Activated naive CD4-positive, alpha-beta T cell treated with anti-CD3 and anti-CD28 coated beads, Interleukin-2, amount 50 U/mL, for 24 hours (primary cell): Measurements from ENCODE around the gene NFIC.
"Not testable (repeated sequence)": the region's sequence is repeated elsewhere in the genome, so short reads cannot be mapped to it uniquely, and the experiment has no call there.

Experiments
- H3K27ac Mint-ChIP-seq: one replicate; pipeline ENCODE4 v1.8.0; 2021; ENCODE audit warnings: mild to moderate bottlenecking, mixed read lengths
- H3K27me3 Mint-ChIP-seq: one replicate; pipeline ENCODE4 v1.8.0; 2021; ENCODE audit warnings: mixed read lengths
- H3K36me3 Mint-ChIP-seq: one replicate; pipeline ENCODE4 v1.8.0; 2021; ENCODE audit warnings: mixed read lengths
- H3K4me1 Mint-ChIP-seq: one replicate; pipeline ENCODE4 v1.8.0; 2021; ENCODE audit warnings: mixed read lengths
- H3K4me3 Mint-ChIP-seq: one replicate; pipeline ENCODE4 v1.8.0; 2021; ENCODE audit warnings: mild to moderate bottlenecking, mixed read lengths
- H3K9me3 Mint-ChIP-seq: one replicate; pipeline ENCODE4 v1.8.0; 2021; ENCODE audit warnings: mixed read lengths

The NFIC gene

DNA sequence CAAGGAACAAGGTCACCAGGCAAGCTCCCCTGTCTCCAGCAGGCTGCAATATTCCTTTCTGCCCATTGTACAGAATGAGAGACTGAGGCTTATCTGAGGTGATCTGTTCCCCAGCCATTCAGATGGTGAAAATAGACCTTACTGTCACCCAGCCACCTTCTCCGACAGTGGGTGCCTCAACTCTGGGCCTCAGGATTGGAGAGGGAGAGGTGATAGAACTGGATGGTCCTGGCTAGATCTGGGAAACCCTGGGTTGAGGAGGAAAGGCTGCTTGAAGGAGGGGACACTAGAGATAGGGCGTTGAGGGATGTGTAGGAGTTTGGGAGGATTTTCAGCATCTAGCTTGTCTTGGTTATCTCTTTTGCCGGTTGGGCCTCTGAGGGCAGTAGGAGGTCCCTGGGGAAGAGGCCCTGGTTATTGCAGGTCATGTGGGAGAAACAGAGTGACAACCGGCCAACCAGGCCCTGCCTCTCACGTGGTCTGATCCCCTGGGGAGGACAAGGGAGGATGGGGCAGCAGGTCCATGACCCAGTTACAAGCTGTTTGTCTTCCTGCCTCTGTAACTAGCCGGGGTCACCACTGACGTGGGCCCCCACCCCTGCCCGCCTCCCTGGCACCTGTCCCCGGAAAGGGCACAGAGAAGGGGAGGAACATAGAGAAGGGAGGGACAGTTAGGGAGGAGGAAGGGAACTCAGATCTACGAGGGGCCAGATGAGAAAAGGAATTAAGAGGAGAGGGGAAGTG lies 8.2 kb downstream of the NFIC start:
- Mint-ChIP-seq H3K4me3 (no peak overlapping the region), H3K27ac (no peak overlapping the region), H3K9me3 (no peaks in the 10 kb centered on the region)

GRCh38 chr19:3375221-3376090 lies 9.1 kb downstream of the NFIC start:
- Mint-ChIP-seq H3K4me3 (no peak overlapping the region), H3K27ac (no peak overlapping the region), H3K4me1 (peaks cover 13% of the 10 kb centered on the region), H3K9me3 (no peaks in the 10 kb centered on the region), H3K36me3 (no peaks in the 10 kb centered on the region), H3K27me3 (no peaks in the 10 kb centered on the region)

More for the DNA sequence above, 8.2 kb downstream of the NFIC start:
- H3K4me1 Mint-ChIP-seq = peaks cover 21% of the 10 kb centered on the region
- H3K36me3 Mint-ChIP-seq = no peaks in the 10 kb centered on the region
- H3K27me3 Mint-ChIP-seq = no peaks in the 10 kb centered on the region

GRCh38 chr19:3376091-3376455 lies 9.7 kb downstream of the NFIC start:
- not testable (repeated sequence) for H3K4me1 Mint-ChIP-seq, H3K27ac Mint-ChIP-seq, H3K9me3 Mint-ChIP-seq, H3K36me3 Mint-ChIP-seq, H3K27me3 Mint-ChIP-seq, H3K4me3 Mint-ChIP-seq

- no peaks in the 10 kb centered on the region for H3K27me3 Mint-ChIP-seq
- H3K4me1 Mint-ChIP-seq = peaks cover 10% of the 10 kb centered on the region
- H3K9me3 Mint-ChIP-seq = no peaks in the 10 kb centered on the region
- no peak overlapping the region for H3K27ac Mint-ChIP-seq
- H3K4me3 Mint-ChIP-seq = no peak overlapping the region
- peaks cover 3% of the 10 kb centered on the region for H3K36me3 Mint-ChIP-seq
These were observed 12.2 kb downstream of the NFIC start for GRCh38 chr19:3378352-3379150.

- Mint-ChIP-seq H3K27ac (no peak overlapping the region), H3K4me1 (peaks cover 7% of the 10 kb centered on the region), H3K9me3 (no peaks in the 10 kb centered on the region), H3K36me3 (peaks cover 3% of the 10 kb centered on the region), H3K4me3 (no peak overlapping the region), H3K27me3 (no peaks in the 10 kb centered on the region)
These were observed 14.4 kb downstream of the NFIC start for GRCh38 chr19:3380829-3381228.

- Mint-ChIP-seq H3K4me1 (peaks cover 7% of the 10 kb centered on the region), H3K4me3 (no peak overlapping the region), H3K27me3 (no peaks in the 10 kb centered on the region), H3K36me3 (peaks cover 3% of the 10 kb centered on the region), H3K27ac (no peak overlapping the region), H3K9me3 (no peaks in the 10 kb centered on the region)
These were observed 15.5 kb downstream of the NFIC start for GRCh38 chr19:3381701-3382372.

DNA sequence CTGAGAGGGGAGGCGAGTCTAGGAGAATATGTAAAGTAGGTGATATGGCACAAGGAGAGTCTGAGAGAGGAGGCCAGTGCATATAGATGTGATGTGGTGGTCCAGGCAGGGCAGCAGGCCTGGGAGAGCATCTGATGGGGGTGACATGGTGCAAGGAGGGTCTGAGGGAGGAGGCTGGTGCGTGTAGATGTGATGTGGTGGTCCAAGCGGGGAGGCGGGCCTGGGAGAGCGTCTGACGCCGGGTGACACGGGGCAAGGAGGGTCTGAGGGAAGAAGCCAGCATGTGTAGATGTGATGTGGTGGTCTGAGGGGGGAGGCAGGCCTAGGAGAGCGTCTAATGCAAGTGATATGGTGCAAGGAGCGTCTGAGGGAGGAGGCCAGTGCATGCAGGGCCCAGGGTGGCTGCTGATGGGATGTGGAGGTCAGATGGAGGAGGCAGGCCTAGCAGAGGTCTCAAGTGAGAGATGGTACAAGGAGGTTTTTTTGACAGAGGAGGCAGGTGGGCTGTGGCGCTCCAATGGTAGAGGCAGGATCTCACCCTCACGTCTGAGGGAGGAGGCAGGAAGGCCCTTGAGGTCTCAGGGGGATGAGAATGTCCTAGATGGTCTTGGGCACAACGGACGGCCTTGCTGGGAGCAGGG lies 16.2 kb downstream of the NFIC start:
- no peak overlapping the region for H3K27ac Mint-ChIP-seq

DNA sequence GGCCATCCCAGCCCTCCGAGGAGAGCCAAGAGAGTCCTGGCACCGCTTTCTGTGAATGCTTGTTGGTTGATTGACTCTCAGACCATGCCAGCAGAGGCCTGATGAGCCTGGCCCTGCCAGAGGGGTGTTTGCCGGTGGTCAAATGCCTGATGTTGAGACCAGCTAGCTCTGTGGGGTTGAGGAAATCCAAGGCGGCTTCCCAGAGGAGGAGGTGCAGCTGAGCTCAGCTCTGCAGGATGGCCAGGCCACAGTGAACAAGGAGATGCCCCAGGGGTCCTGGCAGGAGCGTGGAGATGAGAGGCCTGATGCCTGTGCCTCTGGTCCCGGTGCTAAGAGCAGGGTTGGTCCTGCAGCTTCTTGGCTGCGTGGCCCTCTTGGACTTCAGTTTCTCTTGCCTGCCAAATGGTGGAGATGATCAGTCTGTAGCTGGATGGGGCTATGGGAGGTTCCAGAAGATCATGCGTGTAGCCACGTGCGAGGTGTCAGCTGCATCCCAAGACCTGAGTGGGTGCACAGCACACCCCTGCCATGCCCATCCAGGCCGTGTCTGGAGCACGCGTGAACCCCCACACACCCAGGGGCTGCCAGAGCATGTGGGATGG lies 16.8 kb downstream of the NFIC start:
- Mint-ChIP-seq H3K36me3 (peaks cover 3% of the 10 kb centered on the region), H3K4me1 (peaks cover 7% of the 10 kb centered on the region), H3K27me3 (no peaks in the 10 kb centered on the region), H3K27ac (no peak overlapping the region), H3K9me3 (no peaks in the 10 kb centered on the region), H3K4me3 (no peak overlapping the region)

More for the DNA sequence above, 16.2 kb downstream of the NFIC start:
- Mint-ChIP-seq H3K36me3 (peaks cover 3% of the 10 kb centered on the region), H3K4me3 (no peak overlapping the region), H3K9me3 (no peaks in the 10 kb centered on the region), H3K27me3 (no peaks in the 10 kb centered on the region), H3K4me1 (peaks cover 7% of the 10 kb centered on the region)

DNA sequence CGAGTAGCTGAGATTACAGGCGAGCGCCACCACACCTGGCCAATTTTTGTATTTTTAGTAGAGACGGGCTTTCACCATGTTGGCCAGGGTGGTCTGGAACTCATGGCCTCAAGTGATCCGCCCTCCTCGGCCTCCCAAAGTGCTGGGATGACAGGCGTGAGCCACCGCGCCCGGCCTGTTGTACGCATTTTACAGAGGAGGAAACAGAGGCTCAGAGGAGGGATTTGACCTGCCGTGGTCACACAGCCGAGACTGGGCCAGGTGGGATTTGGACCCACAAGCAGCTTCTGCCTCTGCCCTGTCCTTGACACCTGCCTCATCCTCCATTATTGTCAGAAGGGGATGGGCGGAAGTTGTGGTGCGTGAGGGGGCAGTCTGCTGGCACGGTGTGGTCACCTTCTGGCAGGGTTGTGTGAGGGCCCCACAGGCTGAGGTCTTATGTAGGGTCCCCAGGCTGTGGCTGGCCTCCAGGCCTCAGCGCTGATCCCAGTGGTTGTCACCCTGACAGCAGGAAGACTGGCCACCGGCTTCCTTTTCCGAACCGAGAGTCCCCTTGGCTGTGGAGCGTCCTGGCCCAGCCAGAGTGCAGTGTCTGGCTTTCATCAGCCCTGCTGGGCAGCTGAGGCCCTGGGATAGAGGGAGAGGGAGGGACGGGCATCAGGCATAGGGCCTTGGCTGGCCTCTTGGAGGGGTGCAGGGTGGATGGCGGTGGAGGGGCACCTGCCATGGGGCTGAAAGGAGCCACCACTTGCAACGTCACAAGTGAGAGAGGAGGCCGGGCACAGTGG lies 20.3 kb downstream of the NFIC start:
- Mint-ChIP-seq H3K4me1 (peaks cover 14% of the 10 kb centered on the region), H3K36me3 (peaks cover 3% of the 10 kb centered on the region), H3K27me3 (no peaks in the 10 kb centered on the region), H3K27ac (no peak overlapping the region), H3K4me3 (no peak overlapping the region), H3K9me3 (no peaks in the 10 kb centered on the region)

GRCh38 chr19:3387645-3388589 lies 21.5 kb downstream of the NFIC start:
- Mint-ChIP-seq H3K9me3 (no peaks in the 10 kb centered on the region), H3K4me3 (no peak overlapping the region), H3K27me3 (no peaks in the 10 kb centered on the region), H3K27ac (no peak overlapping the region), H3K36me3 (no peaks in the 10 kb centered on the region), H3K4me1 (peaks cover 7% of the 10 kb centered on the region)

DNA sequence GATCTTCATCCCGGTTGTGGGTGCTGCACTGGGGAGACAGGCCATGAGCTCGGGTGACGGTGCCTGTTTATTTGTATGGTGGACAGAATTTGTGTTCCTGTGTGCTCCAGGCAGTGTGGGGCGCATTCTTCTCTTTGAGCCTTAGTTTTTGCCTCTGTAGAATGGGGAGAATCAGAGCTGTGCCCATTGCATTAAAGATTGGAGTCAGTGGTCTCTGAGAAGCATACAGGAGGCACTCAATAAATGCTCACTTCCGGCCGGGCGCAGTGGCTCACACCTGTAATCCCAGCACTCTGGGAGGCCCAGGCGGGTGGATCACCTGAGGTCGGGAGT lies 23.0 kb downstream of the NFIC start:
- no peak overlapping the region for H3K4me3 Mint-ChIP-seq
- H3K4me1 Mint-ChIP-seq = peaks cover 7% of the 10 kb centered on the region
- H3K27ac Mint-ChIP-seq = no peak overlapping the region
- H3K36me3 Mint-ChIP-seq = no peaks in the 10 kb centered on the region
- no peaks in the 10 kb centered on the region for H3K27me3 Mint-ChIP-seq
- no peaks in the 10 kb centered on the region for H3K9me3 Mint-ChIP-seq

GRCh38 chr19:3389876-3390371 lies 23.5 kb downstream of the NFIC start:
- Mint-ChIP-seq H3K36me3 (no peaks in the 10 kb centered on the region), H3K9me3 (no peaks in the 10 kb centered on the region), H3K27me3 (no peaks in the 10 kb centered on the region), H3K4me3 (no peak overlapping the region), H3K27ac (peak overlapping the region; percentile 35), H3K4me1 (peaks cover 7% of the 10 kb centered on the region)

GRCh38 chr19:3391911-3392310 lies 25.5 kb downstream of the NFIC start:
- H3K36me3 Mint-ChIP-seq, H3K27me3 Mint-ChIP-seq, H3K27ac Mint-ChIP-seq, H3K4me1 Mint-ChIP-seq, H3K9me3 Mint-ChIP-seq, H3K4me3 Mint-ChIP-seq: not testable (repeated sequence)
